ENCODE data around the gene CACNA1H. TPM values are rescaled to one million over a fixed set of nuclear protein-coding genes. Genes with fewer than 3 reads are reported as not detected.

The CACNA1H gene
- total and polyA plus RNA-seq, 2 of the 4 experiments (the other 2 are of a cell fraction): 1.6 to 5.8 TPM

- BruUV-seq (replicated peaks): no TSS peak
- Histone ChIP-seq H4K91ac (ENCODE audit: insufficient read depth, low read depth, low read length) (no peak overlapping the region), H2AK5ac (ENCODE audit: low read depth, low read length) (no peak overlapping the region), H3K79me1 (ENCODE audit: low read depth in 1 of 2, low read length in 2 of 2) (no peaks in the 10 kb centered on the region), H2BK120ac (ENCODE audit: low read depth, low read length) (no peak overlapping the region), H4K8ac (ENCODE audit: low read depth in 2 of 2, low read length in 2 of 2) (no peak overlapping the region), H4K20me1 (ENCODE audit: insufficient read depth, low read length) (no peaks in the 10 kb centered on the region), H3K9ac (ENCODE audit: low read depth, low read length) (no peak overlapping the region), H4K5ac (ENCODE audit: low read depth, low read length) (no peak overlapping the region), H2AFZ (replicated peaks; ENCODE audit: low read length, poor library complexity) (no peak overlapping the region), H3K9me3 (ENCODE audit: control insufficient read depth, insufficient read depth, low read length) (no peaks in the 10 kb centered on the region), H3K4me2 (ENCODE audit: low read depth, low read length) (no peak overlapping the region), H3K14ac (replicated peaks; ENCODE audit: low read depth, low read length) (no peak overlapping the region), H3K27me3 (ENCODE audit: control insufficient read depth, insufficient read depth, low read length) (peaks cover 25% of the 10 kb centered on the region; the same call in 1 of the 2 replicates), H3K56ac (ENCODE audit: extremely low read depth, insufficient read depth, low read length) (no peak overlapping the region), H3K4me3 (ENCODE audit: insufficient read depth, low read depth, low read length) (no peak overlapping the region), H3K9me1 (ENCODE audit: insufficient read depth, low read length) (no peaks in the 10 kb centered on the region), H2BK5ac (ENCODE audit: low read depth, low read length, poor library complexity, severe bottlenecking) (no peak overlapping the region), H2AK9ac (replicated peaks; ENCODE audit: low read depth, low read length, poor library complexity) (no peak overlapping the region), H3K4me1 (ENCODE audit: control insufficient read depth, insufficient read depth, low read length) (no peaks in the 10 kb centered on the region), H3K36me3 (ENCODE audit: control insufficient read depth, insufficient read depth, low read length) (no peaks in the 10 kb centered on the region), H3K23ac (ENCODE audit: low read depth, low read length) (no peak overlapping the region), H2BK20ac (ENCODE audit: low read depth, low read length) (no peak overlapping the region), H3K18ac (ENCODE audit: low read depth, low read length) (no peak overlapping the region), H3K4ac (ENCODE audit: low read depth, low read length) (no peak overlapping the region), H3K27ac (ENCODE audit: insufficient read depth, low read length) (no peak overlapping the region), H2BK15ac (ENCODE audit: low read depth, low read length) (no peak overlapping the region)
- DNase-seq: no peak
- in situ Hi-C loops (cut with MboI; ENCODE audit: low sequenced_read_pairs): no loop called here
- CTCF ChIA-PET: no interaction called here
- intact Hi-C loops (cut with micrococcal nuclease): no loop called here
- TF ChIP-seq MAZ (IDR thresholded peaks at IDR 0.05; ENCODE audit: borderline replicate concordance, low read depth, low read length): no peak
- WGBS, 2 experiments (ENCODE audit: extremely low coverage in 2 of 2, insufficient read length in 1 of 2): no CpG with 5 or more reads among the region's 3 CpGs
- no peak for ATAC-seq (ENCODE audit: low read depth)
- POLR2A ChIA-PET (ENCODE audit: unreplicated experiment): no interaction called here
- dilution Hi-C loops (cut with HindIII; ENCODE audit: low sequenced_read_pairs, unreplicated experiment): no loop called here
Observed at GRCh38 chr16:1135459-1135825, 17.5 kb upstream of the CACNA1H start.
